Activated T-helper 1 cell treated with anti-CD3 and anti-CD28 coated beads, Interleukin-12 subunit alpha, Interleukin-12 subunit beta, Interleukin-2, Interleukin-4 antibody, amounts not matched to agents 30 ng/mL and 10 ng/mL and 1 ng/mL, durations not matched to agents 14 hours and 24 hours and 36 hours (primary cell): ENCODE data around the gene ATG16L1. TPM values are rescaled to one million over a fixed set of nuclear protein-coding genes. Genes with fewer than 3 reads are reported as not detected.

Experiments
- DNase-seq: peaks from one replicate; pipeline ENCODE4 v3.0.0; 2021; ENCODE audit warnings: low spot score
- H3K27ac Mint-ChIP-seq: one replicate; pipeline ENCODE4 v1.8.0; 2021; ENCODE audit warnings: mild to moderate bottlenecking, mixed read lengths
- H3K27me3 Mint-ChIP-seq: one replicate; pipeline ENCODE4 v1.8.0; 2022; ENCODE audit warnings: mild to moderate bottlenecking, moderate library complexity, mixed read lengths; ENCODE audit not compliant: insufficient read depth
- H3K36me3 Mint-ChIP-seq: one replicate; pipeline ENCODE4 v1.8.0; 2021; ENCODE audit warnings: low read depth, mixed read lengths
- H3K4me1 Mint-ChIP-seq: one replicate; pipeline ENCODE4 v1.8.0; 2021; ENCODE audit warnings: low read depth, mixed read lengths
- H3K4me3 Mint-ChIP-seq: one replicate; pipeline ENCODE4 v1.8.0; 2021; ENCODE audit warnings: mild to moderate bottlenecking, moderate library complexity, mixed read lengths
- H3K9me3 Mint-ChIP-seq: one replicate; pipeline ENCODE4 v1.8.0; 2021; ENCODE audit warnings: mixed read lengths
- intact Hi-C: fragments of 100-400 bp; cut with micrococcal nuclease; formaldehyde crosslinking; loops from one replicate; pipeline ENCODE4 v1.15.1; 2024
- total RNA-seq: library from RNA; stranded (reverse); gene quantifications from 2 replicates; pipeline ENCODE4 v1.2.3, GENCODE V29; 2022

Gene ATG16L1
- total RNA-seq, result 42.4 and 42.7 TPM in 2 replicates

DNA sequence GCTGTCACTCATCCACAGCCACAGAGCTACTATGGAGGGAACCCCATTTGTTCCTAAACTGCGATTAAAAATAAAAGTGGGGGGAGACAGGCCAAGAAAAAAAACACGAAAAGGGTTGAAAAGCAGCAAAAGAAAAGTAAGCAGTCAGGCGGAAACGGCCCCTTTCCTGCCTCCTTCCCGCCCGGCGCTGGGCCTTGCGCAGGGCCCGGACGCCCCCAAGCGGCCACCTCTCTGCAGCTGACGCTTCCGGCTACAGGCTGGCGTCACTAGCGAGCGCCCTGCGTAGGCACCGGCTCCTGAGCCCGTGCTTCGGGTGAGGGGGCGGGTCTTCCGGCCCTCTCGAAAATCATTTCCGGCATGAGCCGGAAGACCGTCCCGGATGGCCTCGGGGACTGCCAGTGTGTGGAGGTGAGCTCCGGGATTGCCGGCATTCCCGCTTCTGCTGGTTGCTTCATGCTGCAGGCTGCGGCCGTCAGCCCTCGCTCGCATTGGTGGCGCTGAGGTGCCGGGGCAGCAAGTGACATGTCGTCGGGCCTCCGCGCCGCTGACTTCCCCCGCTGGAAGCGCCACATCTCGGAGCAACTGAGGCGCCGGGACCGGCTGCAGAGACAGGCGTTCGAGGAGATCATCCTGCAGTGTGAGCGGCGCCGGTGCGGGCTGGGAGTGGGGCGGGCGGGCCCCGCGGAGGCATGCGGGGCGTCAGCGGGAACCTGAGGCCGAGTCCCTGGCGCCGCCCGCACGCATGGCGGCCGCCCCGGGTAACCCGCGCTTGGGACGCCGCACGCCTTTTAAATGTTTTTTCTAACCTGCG, at the start of gene ATG16L1:
TSS of gene ATG16L1 (plus strand) at position 368 of the 811 bp plus-strand sequence. CDS start at position 523, 155 bp downstream.
- intact Hi-C loops, result loop anchor here (1.0 to 10.0 kb wide), 15 partner anchors 17 to 1469 kb away; partner anchors contain the start of genes EIF4E2, GIGYF2, HJURP and INPP5D
- H3K36me3 Mint-ChIP-seq, result peaks cover 25% of the 10 kb centered on the region
- H3K4me3 Mint-ChIP-seq, result peak within 1 kb of the TSS; percentile 93
- no peaks in the 10 kb centered on the region for H3K27me3 Mint-ChIP-seq
- peak; percentile 95 for DNase-seq
- no peaks in the 10 kb centered on the region for H3K9me3 Mint-ChIP-seq
- H3K27ac Mint-ChIP-seq, result peak within 1 kb of the TSS; percentile 94
- peaks cover 68% of the 10 kb centered on the region for H3K4me1 Mint-ChIP-seq

GRCh38 chr2:233202531-233202944, 48.9 kb upstream of the ATG16L1 start:
- Mint-ChIP-seq H3K4me3 (no peak overlapping the region), H3K4me1 (no peaks in the 10 kb centered on the region), H3K9me3 (peaks cover 5% of the 10 kb centered on the region), H3K27ac (no peak overlapping the region), H3K27me3 (no peaks in the 10 kb centered on the region), H3K36me3 (peaks cover 51% of the 10 kb centered on the region)
- DNase-seq, result no peak
- intact Hi-C loops, result no loop called here

GRCh38 chr2:233203060-233203459, 48.4 kb upstream of the ATG16L1 start:
- no peak overlapping the region for H3K27ac Mint-ChIP-seq

GRCh38 chr2:233204286-233204936, 47.1 kb upstream of the ATG16L1 start:
- DNase-seq, result no peak
- Mint-ChIP-seq H3K27me3 (no peaks in the 10 kb centered on the region), H3K9me3 (peaks cover 5% of the 10 kb centered on the region), H3K4me3 (no peak overlapping the region), H3K36me3 (peaks cover 43% of the 10 kb centered on the region), H3K27ac (no peak overlapping the region), H3K4me1 (no peaks in the 10 kb centered on the region)
- intact Hi-C loops, result no loop called here

More at GRCh38 chr2:233203060-233203459, 48.4 kb upstream of the ATG16L1 start:
- peaks cover 5% of the 10 kb centered on the region for H3K9me3 Mint-ChIP-seq
- H3K36me3 Mint-ChIP-seq, result peaks cover 47% of the 10 kb centered on the region
- no peaks in the 10 kb centered on the region for H3K27me3 Mint-ChIP-seq
- DNase-seq, result no peak
- H3K4me1 Mint-ChIP-seq, result no peaks in the 10 kb centered on the region
- H3K4me3 Mint-ChIP-seq, result no peak overlapping the region
- intact Hi-C loops, result no loop called here

- DNase-seq, result no peak
- Mint-ChIP-seq H3K4me1 (peaks cover 5% of the 10 kb centered on the region), H3K4me3 (no peak overlapping the region), H3K9me3 (no peaks in the 10 kb centered on the region), H3K27ac (peak overlapping the region; percentile 18), H3K36me3 (peaks cover 18% of the 10 kb centered on the region), H3K27me3 (no peaks in the 10 kb centered on the region)
- intact Hi-C loops, result no loop called here
Measured at GRCh38 chr2:233208382-233209116, 42.9 kb upstream of the ATG16L1 start.

DNA sequence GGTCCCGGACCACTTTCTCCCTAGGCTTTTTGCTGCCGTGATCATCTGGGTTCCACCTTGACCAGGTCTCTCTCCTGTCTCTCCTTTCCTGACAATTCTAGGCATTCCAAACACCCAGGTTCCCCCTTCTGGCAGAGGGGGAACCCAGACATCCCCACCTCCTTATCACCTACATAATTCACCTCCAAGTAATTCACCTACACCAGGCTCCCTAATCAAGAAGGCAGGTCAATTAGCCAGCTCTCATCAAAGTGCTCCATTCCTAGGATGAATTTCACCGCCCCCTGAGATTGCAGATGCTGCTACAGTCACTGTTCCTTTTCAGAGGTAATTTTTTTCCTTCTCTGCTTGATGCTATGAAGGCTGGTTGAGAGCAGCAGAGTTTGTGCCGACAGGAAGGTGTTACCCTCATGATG, 42.3 kb upstream of the ATG16L1 start:
- Mint-ChIP-seq H3K27me3 (no peaks in the 10 kb centered on the region), H3K36me3 (peaks cover 13% of the 10 kb centered on the region), H3K27ac (peak overlapping the region; percentile 18), H3K9me3 (no peaks in the 10 kb centered on the region), H3K4me1 (peaks cover 5% of the 10 kb centered on the region), H3K4me3 (no peak overlapping the region)
- DNase-seq, result no peak
- intact Hi-C loops, result no loop called here

DNA sequence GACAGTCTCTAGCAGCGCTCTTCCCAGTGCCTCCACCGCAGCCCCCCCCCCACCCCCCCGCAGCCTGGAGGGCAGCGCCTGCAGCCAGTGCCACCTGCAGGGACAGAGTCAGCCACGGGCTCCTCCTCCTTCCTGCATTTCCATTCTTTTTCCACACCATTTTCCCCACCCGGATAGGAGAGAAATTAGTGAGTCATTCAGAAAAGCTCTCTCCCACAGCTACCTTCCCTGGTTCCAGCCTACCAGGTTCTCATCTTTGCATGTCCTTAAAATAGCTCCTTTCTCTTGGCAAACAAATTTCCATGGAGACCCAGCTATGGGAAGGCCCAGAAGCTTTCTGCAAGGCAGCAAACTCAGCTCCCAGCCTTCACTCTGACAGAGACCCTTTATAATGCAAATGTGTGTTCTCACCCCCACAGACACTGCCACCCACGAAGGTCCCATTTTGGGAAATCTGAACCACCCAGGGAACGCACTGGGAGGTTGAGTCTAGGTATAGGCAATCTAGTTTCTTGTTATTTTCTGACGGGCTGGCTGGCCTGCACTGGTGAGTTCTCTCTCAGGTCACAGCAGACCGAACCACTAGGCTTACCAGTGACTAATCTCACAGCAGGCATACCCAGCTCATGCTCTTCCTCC, 41.8 kb upstream of the ATG16L1 start:
- DNase-seq, result no peak
- Mint-ChIP-seq H3K27ac (peak overlapping the region; percentile 25), H3K9me3 (no peaks in the 10 kb centered on the region), H3K4me1 (peaks cover 5% of the 10 kb centered on the region), H3K4me3 (no peak overlapping the region), H3K27me3 (no peaks in the 10 kb centered on the region), H3K36me3 (peaks cover 12% of the 10 kb centered on the region)
- intact Hi-C loops, result no loop called here

GRCh38 chr2:233210281-233210680, 41.2 kb upstream of the ATG16L1 start:
- H3K36me3 Mint-ChIP-seq, result peaks cover 8% of the 10 kb centered on the region
- no peaks in the 10 kb centered on the region for H3K9me3 Mint-ChIP-seq
- H3K4me3 Mint-ChIP-seq, result no peak overlapping the region
- DNase-seq, result no peak
- no peaks in the 10 kb centered on the region for H3K27me3 Mint-ChIP-seq
- peaks cover 5% of the 10 kb centered on the region for H3K4me1 Mint-ChIP-seq
- no peak overlapping the region for H3K27ac Mint-ChIP-seq
- intact Hi-C loops, result no loop called here

GRCh38 chr2:233210843-233211547, 40.5 kb upstream of the ATG16L1 start:
- peaks cover 5% of the 10 kb centered on the region for H3K4me1 Mint-ChIP-seq
- no peaks in the 10 kb centered on the region for H3K9me3 Mint-ChIP-seq
- no peaks in the 10 kb centered on the region for H3K27me3 Mint-ChIP-seq
- no peak overlapping the region for H3K4me3 Mint-ChIP-seq
- DNase-seq, result no peak
- intact Hi-C loops, result no loop called here
- H3K36me3 Mint-ChIP-seq, result peaks cover 6% of the 10 kb centered on the region
- H3K27ac Mint-ChIP-seq, result no peak overlapping the region

DNA sequence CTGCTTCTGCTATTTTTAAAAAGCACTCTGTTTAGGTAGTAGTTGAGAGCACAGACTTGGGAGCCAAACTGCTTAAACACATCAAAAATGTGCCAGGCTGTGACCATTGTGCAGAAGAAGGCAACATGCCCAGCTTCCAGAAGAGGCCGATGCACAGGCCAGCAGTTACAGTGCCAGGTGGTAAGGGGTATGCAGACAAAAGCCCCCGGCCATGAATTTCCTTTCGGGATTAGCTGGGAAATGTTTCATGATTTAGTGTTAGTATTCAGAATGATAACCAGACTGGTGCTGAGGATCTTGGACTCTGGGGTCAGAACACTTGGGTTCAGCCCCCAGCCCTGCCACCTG, 40.0 kb upstream of the ATG16L1 start:
- no peak overlapping the region for H3K4me3 Mint-ChIP-seq
- H3K9me3 Mint-ChIP-seq, result no peaks in the 10 kb centered on the region
- no peak overlapping the region for H3K27ac Mint-ChIP-seq
- peaks cover 5% of the 10 kb centered on the region for H3K4me1 Mint-ChIP-seq
- peaks cover 6% of the 10 kb centered on the region for H3K36me3 Mint-ChIP-seq
- H3K27me3 Mint-ChIP-seq, result no peaks in the 10 kb centered on the region
- DNase-seq, result no peak
- intact Hi-C loops, result no loop called here

DNA sequence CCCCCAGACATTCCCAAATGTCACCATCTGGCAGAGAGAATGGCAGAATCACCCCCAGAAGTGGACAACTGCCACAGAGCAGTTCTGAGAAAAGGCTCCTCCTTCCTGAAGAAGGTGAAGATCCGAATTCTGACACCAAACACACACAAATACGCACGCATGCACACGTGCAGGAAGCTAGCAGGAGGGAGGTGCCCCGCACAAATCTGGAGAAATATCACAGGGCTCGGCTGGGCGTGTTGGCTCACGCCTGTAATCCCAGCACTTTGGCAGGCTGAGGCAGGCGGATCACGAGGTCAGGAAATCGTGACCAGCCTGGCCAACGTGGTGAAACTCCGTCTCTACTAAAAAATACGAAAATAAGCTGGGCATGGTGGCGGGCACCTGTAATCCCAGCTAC, 38.5 kb upstream of the ATG16L1 start:
- intact Hi-C loops, result no loop called here
- no peak for DNase-seq
- Mint-ChIP-seq H3K9me3 (no peaks in the 10 kb centered on the region), H3K27ac (no peak overlapping the region), H3K4me1 (peaks cover 5% of the 10 kb centered on the region), H3K4me3 (no peak overlapping the region), H3K27me3 (no peaks in the 10 kb centered on the region), H3K36me3 (peaks cover 3% of the 10 kb centered on the region)

DNA sequence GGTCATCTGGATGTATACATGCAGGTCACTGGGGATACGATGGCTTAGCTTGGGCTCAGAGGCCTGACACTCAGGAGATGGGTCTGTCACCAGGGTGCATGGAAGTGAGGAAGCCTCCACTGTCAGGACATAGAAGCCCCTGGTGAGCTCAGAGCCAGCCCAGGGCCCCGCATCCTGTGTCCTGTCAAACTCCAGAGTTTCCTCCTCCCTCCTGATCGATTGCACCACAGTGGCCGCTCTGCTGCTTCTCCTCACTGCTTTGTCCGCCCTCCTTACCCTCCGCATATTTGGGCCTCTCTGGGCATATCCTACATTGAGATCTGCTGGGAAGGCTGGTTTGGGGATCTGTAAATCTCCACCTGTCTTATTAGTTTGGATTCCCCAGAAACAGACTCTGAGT, 37.5 kb upstream of the ATG16L1 start:
- peaks cover 5% of the 10 kb centered on the region for H3K4me1 Mint-ChIP-seq
- no peak overlapping the region for H3K27ac Mint-ChIP-seq
- H3K4me3 Mint-ChIP-seq, result no peak overlapping the region
- intact Hi-C loops, result no loop called here
- no peaks in the 10 kb centered on the region for H3K9me3 Mint-ChIP-seq
- H3K27me3 Mint-ChIP-seq, result no peaks in the 10 kb centered on the region
- DNase-seq, result no peak
- H3K36me3 Mint-ChIP-seq, result peaks cover 3% of the 10 kb centered on the region
